Astrocyte (in vitro differentiated cells and primary cell): Measurements from ENCODE around the gene SIDT2. TPM values are rescaled to one million over a fixed set of nuclear protein-coding genes. Genes with fewer than 3 reads are reported as not detected.
A peak's percentile ranks its signal among the peaks of the same experiment; 100 is the strongest.

ENCODE experiments used
- DNase-seq: peaks from one replicate; pipeline ENCODE4 v3.0.0-alpha.2; 2010; ENCODE audit warnings: low read depth
- FAIRE-seq: peaks from 2 replicates; lab custom pipeline; 2011; peaks lifted over from hg19 to GRCh38; lab: Jason Lieb, UNC
- H2AFZ ChIP-seq: 2 replicates; pipeline ENCODE4 v1.6.0; 2012; ENCODE audit warnings: low read depth, low read length, inconsistent platforms
- H3K27ac ChIP-seq: 2 replicates; pipeline ENCODE4 v1.5.1; 2011; ENCODE audit warnings: low read depth, low read length, inconsistent platforms
- H3K27me3 ChIP-seq: 2 replicates; pipeline ENCODE4 v1.6.0; 2011; ENCODE audit warnings: low read length, inconsistent platforms; ENCODE audit not compliant: insufficient read depth
- H3K36me3 ChIP-seq: 2 replicates; pipeline ENCODE4 v1.5.1; 2011; ENCODE audit warnings: low read length, inconsistent platforms; ENCODE audit not compliant: insufficient read depth
- H3K4me1 ChIP-seq: 2 replicates; pipeline ENCODE4 v1.5.1; 2011; ENCODE audit warnings: low read length, inconsistent platforms; ENCODE audit not compliant: insufficient read depth
- H3K4me2 ChIP-seq: 2 replicates; pipeline ENCODE4 v1.6.0; 2012; ENCODE audit warnings: low read length, inconsistent platforms
- H3K4me3 ChIP-seq: 2 replicates; pipeline ENCODE4 v1.5.1; 2011; ENCODE audit warnings: low read depth, mild to moderate bottlenecking, low read length, inconsistent platforms; ENCODE audit not compliant: insufficient read depth
- H3K79me2 ChIP-seq: 2 replicates; pipeline ENCODE4 v1.6.0; 2012; ENCODE audit warnings: mild to moderate bottlenecking, low read length, inconsistent platforms; ENCODE audit not compliant: insufficient read depth
- H3K9ac ChIP-seq: 2 replicates; pipeline ENCODE4 v1.6.0; 2012; ENCODE audit warnings: mild to moderate bottlenecking, low read length, inconsistent platforms
- H3K9me3 ChIP-seq: 2 replicates; pipeline ENCODE4 v1.5.1; 2012; ENCODE audit warnings: low read depth, mild to moderate bottlenecking, low read length, inconsistent platforms; ENCODE audit not compliant: insufficient read depth
- H4K20me1 ChIP-seq: 2 replicates; pipeline ENCODE4 v1.6.0; 2012; ENCODE audit warnings: low read length, inconsistent platforms; ENCODE audit not compliant: insufficient read depth
- H3K27ac Mint-ChIP-seq: one replicate; pipeline ENCODE4 v1.8.0; 2021; ENCODE audit warnings: mild to moderate bottlenecking, mixed read lengths; ENCODE audit not compliant: unreplicated experiment
- H3K27me3 Mint-ChIP-seq: one replicate; pipeline ENCODE4 v1.8.0; 2021; ENCODE audit warnings: low read depth, mixed read lengths; ENCODE audit not compliant: unreplicated experiment
- H3K36me3 Mint-ChIP-seq: one replicate; pipeline ENCODE4 v1.8.0; 2021; ENCODE audit warnings: low read depth, mixed read lengths; ENCODE audit not compliant: unreplicated experiment
- H3K4me1 Mint-ChIP-seq: one replicate; pipeline ENCODE4 v1.8.0; 2021; ENCODE audit warnings: low read depth, mixed read lengths; ENCODE audit not compliant: unreplicated experiment
- H3K4me3 Mint-ChIP-seq: one replicate; pipeline ENCODE4 v1.8.0; 2021; ENCODE audit warnings: mild to moderate bottlenecking, moderate library complexity, mixed read lengths; ENCODE audit not compliant: unreplicated experiment
- H3K9me3 Mint-ChIP-seq: one replicate; pipeline ENCODE4 v1.8.0; 2021; ENCODE audit warnings: mild to moderate bottlenecking, mixed read lengths; ENCODE audit not compliant: unreplicated experiment
- CTCF ChIP-seq: IDR thresholded peaks from 2 replicates; pipeline ENCODE4 v1.5.1; 2011; ENCODE audit warnings: low read depth, mild to moderate bottlenecking, inconsistent platforms, low read length, moderate library complexity; ENCODE audit not compliant: insufficient read depth
- EZH2 ChIP-seq: IDR thresholded peaks from 2 replicates; pipeline ENCODE4 v1.6.1; 2012; ENCODE audit warnings: mild to moderate bottlenecking, low read length, inconsistent platforms; ENCODE audit not compliant: insufficient read depth
- total RNA-seq: library from RNA; stranded (reverse); gene quantifications from 2 replicates; pipeline ENCODE4 v1.2.1, GENCODE V29; 2021

The SIDT2 gene
- total RNA-seq, 1 donor from 2014 or later = 55.8 TPM

GRCh38 chr11:117229931-117230285, 51.4 kb downstream of the SIDT2 start:
- DNase-seq = no peak
- no peak for FAIRE-seq

GRCh38 chr11:117230286-117230961, 51.9 kb downstream of the SIDT2 start:
- H3K27ac Mint-ChIP-seq = peak overlapping the region; percentile 42
- no peak for FAIRE-seq
- peak overlapping the region; percentile 15 for H3K27ac ChIP-seq

More at GRCh38 chr11:117229931-117230285, 51.4 kb downstream of the SIDT2 start:
- Histone ChIP-seq H2AFZ (no peak overlapping the region), H3K4me1 (peaks cover 24% of the 10 kb centered on the region), H3K4me2 (peak overlapping the region; percentile 93), H3K9ac (peak overlapping the region; percentile 90), H3K27me3 (no peaks in the 10 kb centered on the region), H3K9me3 (no peaks in the 10 kb centered on the region), H3K27ac (no peak overlapping the region), H3K36me3 (peaks cover 26% of the 10 kb centered on the region), H3K79me2 (peaks cover 57% of the 10 kb centered on the region), H3K4me3 (no peak overlapping the region), H4K20me1 (peaks cover 36% of the 10 kb centered on the region)
- Mint-ChIP-seq H3K4me1 (peaks cover 24% of the 10 kb centered on the region), H3K9me3 (no peaks in the 10 kb centered on the region), H3K4me3 (peak overlapping the region; percentile 98), H3K27me3 (no peaks in the 10 kb centered on the region), H3K36me3 (peaks cover 9% of the 10 kb centered on the region), H3K27ac (peak overlapping the region; percentile 28)
- no peak for TF ChIP-seq CTCF
- no peak for TF ChIP-seq EZH2

More at GRCh38 chr11:117230286-117230961, 51.9 kb downstream of the SIDT2 start:
- no peaks in the 10 kb centered on the region for H3K9me3 ChIP-seq
- H3K4me3 ChIP-seq = peak overlapping the region; percentile 83
- peak overlapping the region; percentile 93 for H3K4me2 ChIP-seq
- no peaks in the 10 kb centered on the region for H3K27me3 ChIP-seq
- no peak overlapping the region for H2AFZ ChIP-seq
- Mint-ChIP-seq H3K36me3 (peaks cover 8% of the 10 kb centered on the region), H3K9me3 (no peaks in the 10 kb centered on the region), H3K4me1 (peaks cover 24% of the 10 kb centered on the region), H3K4me3 (peak overlapping the region; percentile 98), H3K27me3 (no peaks in the 10 kb centered on the region)
- peak overlapping the region; percentile 90 for H3K9ac ChIP-seq
- no peak for DNase-seq
- TF ChIP-seq EZH2 (no peak), CTCF (no peak)
- peaks cover 58% of the 10 kb centered on the region for H3K79me2 ChIP-seq
- H3K4me1 ChIP-seq = peaks cover 24% of the 10 kb centered on the region
- H3K36me3 ChIP-seq = peaks cover 24% of the 10 kb centered on the region
- H4K20me1 ChIP-seq = peaks cover 36% of the 10 kb centered on the region
